WTC11 (cell line): ENCODE measurements around the gene PAX4. TPM values are rescaled to one million over a fixed set of nuclear protein-coding genes. Genes with fewer than 3 reads are reported as not detected.
"Not testable (repeated sequence)": the region's sequence is repeated elsewhere in the genome, so short reads cannot be mapped to it uniquely, and the experiment has no call there.

ENCODE experiments used
- ATAC-seq: fragments of 200-7000 bp; cut with Tn5 transposase; 2 replicates; pipeline ENCODE4 v1.10.0; 2021; ENCODE audit warnings: mild to moderate bottlenecking, moderate library complexity
- CTCF ChIA-PET: fragments of 300-600 bp; sonication (Branson Sonifier 250); formaldehyde crosslinking; loops from one replicate; lab custom pipeline; 2021; ENCODE audit warnings: antibody characterized with exemption; lab: Charles Lee
- POLR2A ChIA-PET: fragments of 350-600 bp; sonication (Branson Sonifier 250); formaldehyde crosslinking; loops from one replicate; lab custom pipeline; 2021; ENCODE audit warnings: antibody characterized with exemption; lab: Charles Lee
- DNase-seq: peaks from one replicate; pipeline ENCODE4 v3.0.0; 2021; ENCODE audit warnings: low spot score
- H3K27ac Mint-ChIP-seq: 2 replicates; pipeline ENCODE4 v1.8.0; 2021; ENCODE audit warnings: mixed read lengths
- H3K27me3 Mint-ChIP-seq: 2 replicates; pipeline ENCODE4 v1.8.0; 2021; ENCODE audit warnings: low read depth, mild to moderate bottlenecking, moderate library complexity, mixed read lengths
- H3K36me3 Mint-ChIP-seq: 2 replicates; pipeline ENCODE4 v1.8.0; 2021; ENCODE audit warnings: mixed read lengths
- H3K4me1 Mint-ChIP-seq: 2 replicates; pipeline ENCODE4 v1.8.0; 2022; ENCODE audit warnings: mixed read lengths
- H3K4me3 Mint-ChIP-seq: 2 replicates; pipeline ENCODE4 v1.8.0; 2021; ENCODE audit warnings: mild to moderate bottlenecking, moderate library complexity, mixed read lengths
- H3K9me3 Mint-ChIP-seq: 2 replicates; pipeline ENCODE4 v1.8.0; 2021; ENCODE audit warnings: mixed read lengths
- ARID4B ChIP-seq: sonication (generic); formaldehyde crosslinking; IDR thresholded peaks from 2 replicates; pipeline ENCODE4 v1.8.0; 2023; ENCODE audit warnings: missing genetic modification reagents, mild to moderate bottlenecking, borderline replicate concordance
- ATF1 ChIP-seq: sonication (generic); formaldehyde crosslinking; IDR thresholded peaks from 2 replicates; pipeline ENCODE4 v1.8.1; 2023; ENCODE audit warnings: mild to moderate bottlenecking, moderate library complexity, missing genetic modification reagents
- CREM ChIP-seq: sonication (generic); formaldehyde crosslinking; IDR thresholded peaks from 2 replicates; pipeline ENCODE4 v1.8.1; 2022; ENCODE audit warnings: mild to moderate bottlenecking, missing genetic modification reagents, moderate library complexity
- GABPB1 ChIP-seq: sonication (generic); formaldehyde crosslinking; IDR thresholded peaks from 2 replicates; pipeline ENCODE4 v1.8.1; 2023; ENCODE audit warnings: mild to moderate bottlenecking, missing genetic modification reagents
- HMGA2 ChIP-seq: fragments of 250-450 bp; sonication (Bioruptor Pico); IDR thresholded peaks from 2 replicates; pipeline ENCODE4 v1.4.0; 2021; ENCODE audit warnings: mild to moderate bottlenecking, moderate library complexity
- NFE2L1 ChIP-seq: sonication (generic); formaldehyde crosslinking; IDR thresholded peaks from 2 replicates; pipeline ENCODE4 v1.8.1; 2023; ENCODE audit warnings: missing genetic modification reagents
- TCF7 ChIP-seq: sonication (generic); formaldehyde crosslinking; IDR thresholded peaks from 2 replicates; pipeline ENCODE4 v1.8.0; 2022; ENCODE audit warnings: mild to moderate bottlenecking, low read depth, missing genetic modification reagents, moderate library complexity
- ZMAT4 ChIP-seq: fragments of 250-450 bp; sonication (Bioruptor Pico); IDR thresholded peaks from 2 replicates; pipeline ENCODE4 v1.9.0; 2021; ENCODE audit warnings: mild to moderate bottlenecking
- ZNF219 ChIP-seq: sonication (generic); formaldehyde crosslinking; IDR thresholded peaks from 2 replicates; pipeline ENCODE4 v1.8.0; 2023; ENCODE audit warnings: missing genetic modification reagents, mild to moderate bottlenecking, borderline replicate concordance
- ZNF232 ChIP-seq: sonication (generic); formaldehyde crosslinking; IDR thresholded peaks from 2 replicates; pipeline ENCODE4 v1.8.0; 2022; ENCODE audit warnings: mild to moderate bottlenecking, missing genetic modification reagents
- ZNF416 ChIP-seq: fragments of 250-450 bp; sonication (Bioruptor Pico); IDR thresholded peaks from 2 replicates; pipeline ENCODE4 v1.9.0; 2021; ENCODE audit warnings: mild to moderate bottlenecking, inconsistent platforms
- total RNA-seq: library from RNA; stranded (reverse); gene quantifications from 3 replicates; pipeline ENCODE4 v1.2.3, GENCODE V29; 2021
- TF ChIP-seq, protein P1 (sequence below): sonication (generic); formaldehyde crosslinking; IDR thresholded peaks from 2 replicates; pipeline ENCODE4 v1.8.1; 2022; ENCODE audit warnings: mild to moderate bottlenecking, missing genetic modification reagents, moderate library complexity, borderline replicate concordance
- TF ChIP-seq, protein P2 (sequence below): sonication (generic); formaldehyde crosslinking; IDR thresholded peaks from 2 replicates; pipeline ENCODE4 v1.8.1; 2023; ENCODE audit warnings: mild to moderate bottlenecking, missing genetic modification reagents, borderline replicate concordance

The PAX4 gene
- total RNA-seq, 1 experiment from 2014 or later = not detected

DNA sequence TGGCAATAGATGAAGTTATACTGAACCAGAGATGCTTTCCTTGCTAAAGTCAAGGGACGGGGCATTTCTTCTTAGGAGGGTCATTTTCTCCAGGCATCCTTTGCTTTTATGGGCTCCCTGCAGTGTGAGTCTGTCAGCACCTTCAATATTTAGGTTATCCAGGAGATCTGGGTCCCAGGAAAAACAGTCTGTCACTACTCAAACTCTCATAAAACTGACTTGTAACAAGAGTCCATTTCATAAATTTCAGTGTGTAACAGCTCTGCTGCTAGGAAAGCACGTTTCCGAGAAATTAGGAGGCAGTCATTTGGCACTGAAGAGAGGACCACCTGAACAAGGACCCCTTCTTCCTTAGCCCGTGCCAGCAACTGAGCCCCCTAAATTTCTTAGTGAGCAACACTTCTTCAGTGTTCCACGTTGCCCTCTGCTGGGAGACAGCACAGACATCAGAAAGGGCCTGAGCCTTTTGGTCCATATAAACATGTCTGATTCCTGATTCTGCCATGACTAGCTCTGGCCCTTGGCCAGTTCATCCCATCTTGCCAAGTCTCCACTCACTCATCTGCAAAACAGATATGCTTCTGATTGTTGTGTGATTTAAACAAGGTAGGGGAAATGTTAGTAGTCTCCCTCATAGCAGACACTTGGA lies 39.8 kb downstream of the PAX4 start (continued):
- TF ChIP-seq ARID4B (CRISPR knock-in tag) (no peak), CREM (CRISPR knock-in tag) (no peak), ZMAT4 (CRISPR knock-in tag) (no peak)

DNA sequence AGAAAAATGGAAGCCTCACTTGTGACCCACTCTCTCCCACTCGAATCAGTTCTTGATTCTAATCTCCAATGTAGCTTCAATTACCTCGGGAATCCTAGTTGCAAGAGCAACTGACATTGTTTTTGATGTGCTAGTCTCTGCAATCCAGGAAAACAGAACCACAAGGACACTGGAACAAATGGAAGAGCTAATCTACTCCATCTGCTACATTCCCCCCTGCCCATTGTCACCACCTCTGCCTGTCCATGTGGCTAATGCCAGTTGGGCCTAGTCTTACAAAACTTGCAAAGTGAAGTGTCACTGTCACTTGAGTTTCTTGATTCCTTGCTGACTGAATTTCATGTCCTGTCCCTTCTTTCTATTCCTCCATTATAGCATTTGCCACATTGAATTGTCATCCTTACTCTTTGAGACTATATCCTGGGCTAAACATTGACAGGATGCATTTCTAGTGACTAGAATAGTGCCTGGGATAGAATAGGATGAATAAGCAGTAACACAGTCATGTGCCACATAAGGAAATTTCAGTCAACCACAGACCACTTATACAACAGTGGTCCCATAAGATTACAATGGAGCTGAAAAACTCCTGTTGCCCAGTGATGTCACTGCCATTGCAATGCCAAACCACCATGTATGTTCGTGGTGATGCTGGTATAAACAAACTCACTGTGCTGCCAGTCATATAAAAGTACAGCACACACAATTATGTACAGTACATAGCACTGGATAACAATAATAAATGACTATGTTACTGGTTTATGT lies 46.0 kb downstream of the PAX4 start:
- peaks cover 7% of the 10 kb centered on the region for H3K9me3 Mint-ChIP-seq
- CTCF ChIA-PET = interaction anchor here (0.7 kb wide), 1 partner anchor 67 kb away, joined by 3 read pairs; no protein-coding TSS in a partner anchor
- DNase-seq (no peak), ATAC-seq (no peak)
- no peaks in the 10 kb centered on the region for H3K4me1 Mint-ChIP-seq
- no peaks in the 10 kb centered on the region for H3K36me3 Mint-ChIP-seq
- H3K27ac Mint-ChIP-seq = no peak overlapping the region
- no peak overlapping the region for H3K4me3 Mint-ChIP-seq
- H3K27me3 Mint-ChIP-seq = peaks cover 8% of the 10 kb centered on the region
- POLR2A ChIA-PET = no interaction called here
- TF ChIP-seq ZNF219 (CRISPR knock-in tag) = no peak
- no peak for TF ChIP-seq ZNF416
- TF ChIP-seq, protein P1, sequence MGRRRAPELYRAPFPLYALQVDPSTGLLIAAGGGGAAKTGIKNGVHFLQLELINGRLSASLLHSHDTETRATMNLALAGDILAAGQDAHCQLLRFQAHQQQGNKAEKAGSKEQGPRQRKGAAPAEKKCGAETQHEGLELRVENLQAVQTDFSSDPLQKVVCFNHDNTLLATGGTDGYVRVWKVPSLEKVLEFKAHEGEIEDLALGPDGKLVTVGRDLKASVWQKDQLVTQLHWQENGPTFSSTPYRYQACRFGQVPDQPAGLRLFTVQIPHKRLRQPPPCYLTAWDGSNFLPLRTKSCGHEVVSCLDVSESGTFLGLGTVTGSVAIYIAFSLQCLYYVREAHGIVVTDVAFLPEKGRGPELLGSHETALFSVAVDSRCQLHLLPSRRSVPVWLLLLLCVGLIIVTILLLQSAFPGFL (CRISPR knock-in tag) = no peak
- no peak for TF ChIP-seq ZNF232 (CRISPR knock-in tag)
- no peak for TF ChIP-seq ATF1 (CRISPR knock-in tag)

- Mint-ChIP-seq H3K9me3 (peaks cover 19% of the 10 kb centered on the region), H3K27me3 (peaks cover 33% of the 10 kb centered on the region)
- DNase-seq, CTCF ChIA-PET, H3K4me1 Mint-ChIP-seq, H3K27ac Mint-ChIP-seq, ATAC-seq, H3K4me3 Mint-ChIP-seq, H3K36me3 Mint-ChIP-seq, POLR2A ChIA-PET: not testable (repeated sequence)
These were observed 49.9 kb downstream of the PAX4 start for GRCh38 chr7:127568034-127568433.

DNA sequence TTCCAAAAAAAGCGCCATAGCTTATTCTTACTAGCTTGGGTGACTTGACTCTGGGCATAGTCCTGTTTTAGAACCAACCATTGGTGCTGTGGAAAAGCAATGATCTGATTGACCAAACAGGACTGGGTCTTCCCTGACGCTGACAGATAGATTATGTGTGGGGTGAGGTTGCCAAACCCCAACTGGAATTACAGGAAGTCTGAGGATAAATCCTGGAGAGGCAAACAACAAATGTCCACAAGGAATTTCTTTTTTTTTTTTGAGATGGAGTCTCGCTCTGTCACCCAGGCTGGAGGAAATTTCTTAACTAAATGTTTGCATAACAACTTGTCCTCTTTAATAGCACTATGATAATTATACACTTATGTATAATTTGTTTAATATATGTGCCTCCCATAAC lies 51.7 kb downstream of the PAX4 start:
- POLR2A ChIA-PET = no interaction called here
- TF ChIP-seq TCF7 (CRISPR knock-in tag) = no peak
- no peak for TF ChIP-seq HMGA2 (CRISPR knock-in tag)
- TF ChIP-seq, protein P2, sequence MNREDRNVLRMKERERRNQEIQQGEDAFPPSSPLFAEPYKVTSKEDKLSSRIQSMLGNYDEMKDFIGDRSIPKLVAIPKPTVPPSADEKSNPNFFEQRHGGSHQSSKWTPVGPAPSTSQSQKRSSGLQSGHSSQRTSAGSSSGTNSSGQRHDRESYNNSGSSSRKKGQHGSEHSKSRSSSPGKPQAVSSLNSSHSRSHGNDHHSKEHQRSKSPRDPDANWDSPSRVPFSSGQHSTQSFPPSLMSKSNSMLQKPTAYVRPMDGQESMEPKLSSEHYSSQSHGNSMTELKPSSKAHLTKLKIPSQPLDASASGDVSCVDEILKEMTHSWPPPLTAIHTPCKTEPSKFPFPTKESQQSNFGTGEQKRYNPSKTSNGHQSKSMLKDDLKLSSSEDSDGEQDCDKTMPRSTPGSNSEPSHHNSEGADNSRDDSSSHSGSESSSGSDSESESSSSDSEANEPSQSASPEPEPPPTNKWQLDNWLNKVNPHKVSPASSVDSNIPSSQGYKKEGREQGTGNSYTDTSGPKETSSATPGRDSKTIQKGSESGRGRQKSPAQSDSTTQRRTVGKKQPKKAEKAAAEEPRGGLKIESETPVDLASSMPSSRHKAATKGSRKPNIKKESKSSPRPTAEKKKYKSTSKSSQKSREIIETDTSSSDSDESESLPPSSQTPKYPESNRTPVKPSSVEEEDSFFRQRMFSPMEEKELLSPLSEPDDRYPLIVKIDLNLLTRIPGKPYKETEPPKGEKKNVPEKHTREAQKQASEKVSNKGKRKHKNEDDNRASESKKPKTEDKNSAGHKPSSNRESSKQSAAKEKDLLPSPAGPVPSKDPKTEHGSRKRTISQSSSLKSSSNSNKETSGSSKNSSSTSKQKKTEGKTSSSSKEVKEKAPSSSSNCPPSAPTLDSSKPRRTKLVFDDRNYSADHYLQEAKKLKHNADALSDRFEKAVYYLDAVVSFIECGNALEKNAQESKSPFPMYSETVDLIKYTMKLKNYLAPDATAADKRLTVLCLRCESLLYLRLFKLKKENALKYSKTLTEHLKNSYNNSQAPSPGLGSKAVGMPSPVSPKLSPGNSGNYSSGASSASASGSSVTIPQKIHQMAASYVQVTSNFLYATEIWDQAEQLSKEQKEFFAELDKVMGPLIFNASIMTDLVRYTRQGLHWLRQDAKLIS (CRISPR knock-in tag) = no peak
- no peak for TF ChIP-seq GABPB1 (CRISPR knock-in tag)
- TF ChIP-seq NFE2L1 (CRISPR knock-in tag) = no peak
- DNase-seq = no peak
- Mint-ChIP-seq H3K4me3 (no peak overlapping the region), H3K4me1 (no peaks in the 10 kb centered on the region), H3K36me3 (no peaks in the 10 kb centered on the region), H3K27ac (no peak overlapping the region), H3K27me3 (peaks cover 46% of the 10 kb centered on the region), H3K9me3 (peaks cover 26% of the 10 kb centered on the region)
- ATAC-seq = no peak
- CTCF ChIA-PET = no interaction called here
